H1 (cell line): ENCODE measurements around the gene GLRX. TPM values are rescaled to one million over a fixed set of nuclear protein-coding genes. Genes with fewer than 3 reads are reported as not detected.

Experiments used
- CTCF ChIA-PET: fragments of 300-600 bp; sonication (Branson Sonifier 250); formaldehyde crosslinking; loops from one replicate; lab custom pipeline; 2021; ENCODE audit not compliant: partially characterized antibody; lab: Charles Lee
- POLR2A ChIA-PET: fragments of 300-600 bp; sonication (Branson Sonifier 250); formaldehyde crosslinking; loops from one replicate; lab custom pipeline; 2021; ENCODE audit warnings: inconsistent platforms; ENCODE audit not compliant: partially characterized antibody; lab: Charles Lee
- DNase-seq, 2 experiments: peaks; one replicate each; pipeline versions ENCODE4 v3.0.0 to v3.0.0-alpha.2; 2010 to 2022; ENCODE audit warnings: low spot score in 2 of 2, low read depth in 1 of 2, mixed read lengths in 1 of 2
- FAIRE-seq: peaks from 2 replicates; lab custom pipeline; 2011; peaks lifted over from hg19 to GRCh38; lab: Jason Lieb, UNC
- H2AFZ ChIP-seq: 2 replicates; pipeline ENCODE4 v1.8.1; 2012; ENCODE audit warnings: low read length, inconsistent platforms
- H2AK5ac ChIP-seq: 2 replicates; pipeline ENCODE4 v1.6.1; 2013; ENCODE audit warnings: low read depth, low read length
- H2BK120ac ChIP-seq: replicated peaks from 2 replicates; pipeline ENCODE3; 2013; ENCODE audit warnings: low read depth, low read length, inconsistent platforms
- H2BK12ac ChIP-seq: 2 replicates; pipeline ENCODE4 v1.6.1; 2013; ENCODE audit warnings: low read depth, low read length
- H2BK15ac ChIP-seq: 2 replicates; pipeline ENCODE4 v1.6.1; 2013; ENCODE audit warnings: low read length
- H2BK20ac ChIP-seq: 2 replicates; pipeline ENCODE4 v1.6.1; 2013; ENCODE audit warnings: low read length
- H2BK5ac ChIP-seq: 2 replicates; pipeline ENCODE4 v1.6.1; 2013; ENCODE audit warnings: low read depth, low read length
- H3K14ac ChIP-seq: 2 replicates; pipeline ENCODE4 v1.6.1; 2013; ENCODE audit warnings: inconsistent platforms; ENCODE audit not compliant: insufficient read length
- H3K18ac ChIP-seq: 2 replicates; pipeline ENCODE4 v1.6.1; 2013; ENCODE audit warnings: low read length; ENCODE audit errors: extremely low read depth
- H3K23ac ChIP-seq: 2 replicates; pipeline ENCODE4 v1.6.1; 2013; ENCODE audit warnings: inconsistent platforms; ENCODE audit not compliant: insufficient read length
- H3K23me2 ChIP-seq: 2 replicates; pipeline ENCODE4 v1.6.1; 2013; ENCODE audit warnings: low read depth, low read length
- H3K27ac ChIP-seq: 2 replicates; pipeline ENCODE4 v1.6.1; 2011; ENCODE audit warnings: low read depth, low read length, inconsistent platforms
- H3K27me3 ChIP-seq, 4 experiments: replicated peaks in 1 of 4; 1 replicate in 1 of 4; 2 replicates in 3 of 4; pipeline versions ENCODE4 v1.6.1 to v1.8.1; 2011 to 2013; ENCODE audit warnings: low read length in 3 of 4, mild to moderate bottlenecking in 3 of 4, inconsistent platforms in 2 of 4, mixed read lengths in 2 of 4, moderate library complexity in 1 of 4; ENCODE audit not compliant: control insufficient read depth in 3 of 4, insufficient read depth in 3 of 4; ENCODE audit errors: extremely low read depth in 1 of 4
- H3K36me3 ChIP-seq, 4 experiments: 2 replicates each; pipeline versions ENCODE4 v1.6.1 to v1.8.1; 2011 to 2013; ENCODE audit warnings: mild to moderate bottlenecking in 4 of 4, low read length in 3 of 4, moderate library complexity in 2 of 4, control low read depth in 1 of 4, inconsistent platforms in 1 of 4; ENCODE audit not compliant: insufficient read depth in 4 of 4, control insufficient read depth in 2 of 4
- H3K4ac ChIP-seq: replicated peaks from 2 replicates; pipeline ENCODE3; 2013; ENCODE audit warnings: low read length, low read depth, mixed read lengths, inconsistent platforms; ENCODE audit not compliant: insufficient read length
- H3K4me1 ChIP-seq, 4 experiments: replicated peaks in 1 of 4; 1 replicate in 1 of 4; 2 replicates in 3 of 4; pipeline versions ENCODE4 v1.6.1 to v1.8.1; 2011 to 2013; ENCODE audit warnings: low read length in 3 of 4, inconsistent platforms in 2 of 4, mixed read lengths in 1 of 4; ENCODE audit not compliant: insufficient read depth in 4 of 4, control insufficient read depth in 3 of 4
- H3K4me2 ChIP-seq, 2 experiments: 2 replicates each; pipeline versions ENCODE4 v1.6.1 to v1.8.1; 2011 to 2013; ENCODE audit warnings: low read depth in 2 of 2, low read length in 2 of 2, control low read depth in 1 of 2, inconsistent platforms in 1 of 2, mild to moderate bottlenecking in 1 of 2; ENCODE audit not compliant: insufficient read depth in 1 of 2
- H3K4me3 ChIP-seq, 4 experiments: fragments of 200-600, 300-600 bp in 1 of 4; sonication (generic), shearing (Covaris generic), sonication (Bioruptor Twin) in 1 of 4; 2 replicates each; pipeline versions ENCODE4 v1.5.1 to v1.8.1; 2011 to 2016; ENCODE audit warnings: low read length in 4 of 4, low read depth in 3 of 4, control low read depth in 2 of 4, inconsistent platforms in 2 of 4, mild to moderate bottlenecking in 2 of 4, mixed read lengths in 1 of 4, moderate library complexity in 1 of 4; ENCODE audit not compliant: insufficient read depth in 2 of 4; ENCODE audit errors: extremely low read depth in 1 of 4
- H3K56ac ChIP-seq: replicated peaks from 2 replicates; pipeline ENCODE3; 2013; ENCODE audit warnings: low read depth, mild to moderate bottlenecking, mixed read lengths, low read length, inconsistent platforms; ENCODE audit not compliant: insufficient read length
- H3K79me1 ChIP-seq: 2 replicates; pipeline ENCODE4 v1.6.1; 2013; ENCODE audit warnings: low read depth, low read length, control low read depth
- H3K79me2 ChIP-seq, 2 experiments: 2 replicates each; pipeline versions ENCODE4 v1.6.1 to v1.8.1; 2012 to 2013; ENCODE audit warnings: low read length in 2 of 2, mild to moderate bottlenecking in 2 of 2, inconsistent platforms in 1 of 2; ENCODE audit not compliant: insufficient read depth in 2 of 2, control insufficient read depth in 1 of 2
- H3K9ac ChIP-seq, 4 experiments: replicated peaks in 1 of 4; 1 replicate in 1 of 4; 2 replicates in 3 of 4; pipeline versions ENCODE4 v1.6.1 to v1.8.1; 2011 to 2013; ENCODE audit warnings: low read depth in 3 of 4, low read length in 3 of 4, control low read depth in 2 of 4, mild to moderate bottlenecking in 2 of 4, moderate library complexity in 2 of 4, inconsistent platforms in 1 of 4; ENCODE audit errors: extremely low read depth in 1 of 4
- H3K9me3 ChIP-seq, 2 experiments: 2 replicates each; pipeline versions ENCODE4 v1.6.1 to v1.8.1; 2012 to 2013; ENCODE audit warnings: mild to moderate bottlenecking in 2 of 2, moderate library complexity in 2 of 2, control low read depth in 1 of 2, inconsistent platforms in 1 of 2, low read depth in 1 of 2, low read length in 1 of 2, mixed read lengths in 1 of 2; ENCODE audit not compliant: insufficient read depth in 2 of 2
- H4K20me1 ChIP-seq, 2 experiments: replicated peaks in 1 of 2; 2 replicates each; pipeline versions ENCODE3 to v1.8.1; 2011 to 2013; ENCODE audit warnings: inconsistent platforms in 2 of 2, low read length in 2 of 2, mild to moderate bottlenecking in 1 of 2; ENCODE audit not compliant: insufficient read depth in 2 of 2, control insufficient read depth in 1 of 2
- H4K5ac ChIP-seq: 2 replicates; pipeline ENCODE4 v1.6.1; 2013; ENCODE audit warnings: low read length, low read depth, mixed read lengths, inconsistent platforms; ENCODE audit not compliant: insufficient read length
- H4K8ac ChIP-seq: 2 replicates; pipeline ENCODE4 v1.8.0; 2013; ENCODE audit warnings: mild to moderate bottlenecking, moderate library complexity, low read length, inconsistent platforms; ENCODE audit not compliant: insufficient read depth; ENCODE audit errors: extremely low read depth
- H4K91ac ChIP-seq: replicated peaks from 2 replicates; pipeline ENCODE3; 2013; ENCODE audit warnings: low read length, mixed read lengths, inconsistent platforms; ENCODE audit not compliant: insufficient read length
- KDM1A ChIP-seq: fragments of 200-600, 300-600 bp; sonication (generic); IDR thresholded peaks from 2 replicates; pipeline ENCODE4 v1.7.1; 2016; ENCODE audit warnings: mild to moderate bottlenecking, low read length, borderline replicate concordance
- POLR2A ChIP-seq, 2 experiments: IDR thresholded peaks; 1 replicate in 1 of 2; 2 replicates in 1 of 2; pipeline ENCODE4 v1.6.1; 2011; ENCODE audit warnings: low read depth in 2 of 2, low read length in 2 of 2, mild to moderate bottlenecking in 2 of 2; ENCODE audit errors: control extremely low read depth in 1 of 2
- WGBS, 2 experiments: shearing (Covaris generic) in 1 of 2; methylation state at CpG; one replicate each; pipeline versions ENCODE4 v1.1.6 to v1.1.7; 2013 to 2015; ENCODE audit warnings: low lambda C conversion rate in 2 of 2, mixed read lengths in 2 of 2, inconsistent platforms in 1 of 2, low coverage in 1 of 2, missing lambda C conversion rate in 1 of 2; ENCODE audit not compliant: insufficient replicate concordance in 2 of 2, insufficient coverage in 1 of 2, insufficient read length in 1 of 2; ENCODE audit errors: extremely low coverage in 1 of 2, missing lambda C conversion rate in 1 of 2; 5-methylcytosine and 5-hydroxymethylcytosine counted together
- polyA plus RNA-seq, 7 experiments: library from polyadenylated mRNA; depleted of rRNA in 3 of 7; stranded (reverse) in 5 of 7; unstranded in 2 of 7; fragments of >200 nt in 5 of 7; fragments of 200-250 nt in 2 of 7; gene quantifications; 1 replicate in 5 of 7; 2 replicates in 1 of 7; 4 replicates in 1 of 7; pipeline versions ENCODE4 v1.2.1 to v1.2.3, GENCODE V29; 2011 to 2013; ENCODE audit warnings: missing spikeins in 2 of 7, mixed read lengths in 2 of 7
- total RNA-seq: library from RNA; stranded (reverse); fragmentation: NEBNext Ultra II Directional; extraction: Animal tissue kit (Norgen Biotek cat#: 25700); gene quantifications from 2 replicates; pipeline ENCODE4 v1.2.1, GENCODE V29; 2021

Gene GLRX
- total and polyA plus RNA-seq, 2 of the 8 experiments (the other 6 are each of a cell fraction or from before 2014, with no cell fraction given): 22.9 to 31.2 TPM

DNA sequence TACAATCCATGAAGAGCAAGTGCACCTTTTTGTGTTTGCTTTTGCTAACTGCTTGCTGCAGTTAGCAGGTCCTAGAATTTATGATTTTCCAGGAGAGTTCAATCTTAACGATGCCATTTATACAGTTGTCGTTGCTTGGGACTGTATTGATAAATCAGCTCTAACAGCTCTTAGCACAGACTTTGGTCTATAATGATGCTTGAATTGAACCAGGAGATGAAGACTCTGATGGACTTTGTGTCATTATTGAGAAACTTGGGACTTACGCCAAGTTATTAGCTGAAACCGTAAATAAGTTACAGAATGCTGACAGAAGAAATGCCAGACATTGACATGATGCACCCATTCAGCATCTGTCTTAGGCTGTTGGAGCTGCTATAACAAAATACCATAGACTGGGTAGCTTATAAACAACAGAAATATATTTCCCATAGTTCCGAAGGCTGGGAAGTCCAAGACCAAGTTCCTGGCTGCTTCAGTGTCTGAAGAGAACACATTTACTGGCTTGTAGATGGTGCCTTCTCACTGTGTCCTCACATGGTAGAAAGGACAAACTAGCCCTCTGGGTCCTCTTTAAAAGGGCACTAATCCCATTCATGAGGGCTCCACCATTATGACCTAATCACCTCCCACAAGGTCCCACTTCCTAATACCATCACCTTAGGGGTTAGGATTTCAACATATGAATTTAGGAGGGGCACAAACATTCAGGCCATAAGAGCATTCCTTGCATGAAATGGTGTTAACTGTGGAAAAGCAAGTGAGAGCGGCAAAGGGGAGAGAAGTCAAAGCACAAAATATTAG lies 17.6 kb downstream of the GLRX start:
- POLR2A ChIA-PET: no interaction called here
- no peak overlapping the region for H3K27ac ChIP-seq
- DNase-seq: no peak
- TF ChIP-seq POLR2A (IDR thresholded peaks at IDR 0.05; ENCODE audit: control extremely low read depth in 1 of 2, low read depth in 2 of 2, low read length in 2 of 2) (no peak), KDM1A (no peak)
- H2AK5ac ChIP-seq: no peak overlapping the region
- H3K4ac ChIP-seq: no peak overlapping the region
- no peaks in the 10 kb centered on the region for H3K9me3 ChIP-seq
- H3K4me2 ChIP-seq: no peak overlapping the region
- H2BK120ac ChIP-seq: no peak overlapping the region
- H3K9ac ChIP-seq: no peak overlapping the region
- no peak overlapping the region for H3K23ac ChIP-seq
- H2AFZ ChIP-seq: no peak overlapping the region
- H3K27me3 ChIP-seq: no peaks in the 10 kb centered on the region
- no peak overlapping the region for H4K91ac ChIP-seq
- H2BK20ac ChIP-seq: no peak overlapping the region
- WGBS, 2 experiments: 83% methylated on average over 6 of the region's 6 CpGs; no CpG with 5 or more reads in 1 of the 2 experiments
- FAIRE-seq: no peak
- no peaks in the 10 kb centered on the region for H3K36me3 ChIP-seq
- H3K4me1 ChIP-seq: peaks cover 0 to 11% (median 2%) of the 10 kb centered on the region in 4 experiments; a peak in 2 of 7 replicates
- H3K4me3 ChIP-seq: no peak overlapping the region
- H4K8ac ChIP-seq: no peak overlapping the region
- no peaks in the 10 kb centered on the region for H3K23me2 ChIP-seq
- no peak overlapping the region for H2BK15ac ChIP-seq
- no peaks in the 10 kb centered on the region for H4K20me1 ChIP-seq
- no peaks in the 10 kb centered on the region for H3K79me2 ChIP-seq
- H3K14ac ChIP-seq: no peak overlapping the region
- no peaks in the 10 kb centered on the region for H3K79me1 ChIP-seq
- H2BK5ac ChIP-seq: no peak overlapping the region
- no peak overlapping the region for H3K18ac ChIP-seq
- CTCF ChIA-PET: interaction anchor here (0.8 to 1.4 kb wide), 3 partner anchors 24 to 797 kb away, joined by 3 to 7 read pairs (median 3); no protein-coding TSS in a partner anchor
- no peak overlapping the region for H4K5ac ChIP-seq
- H2BK12ac ChIP-seq: no peak overlapping the region
- H3K56ac ChIP-seq: no peak overlapping the region
